ENCODE measurements around the gene GNA15.
"Not testable (repeated sequence)": the region's sequence is repeated elsewhere in the genome, so short reads cannot be mapped to it uniquely, and the experiment has no call there.

The GNA15 gene

GRCh38 chr19:3190921-3191805, 55.3 kb downstream of the GNA15 start:
- DNase-seq (ENCODE audit: low read depth in 2 of 2): no peak

- DNase-seq (ENCODE audit: low read depth in 2 of 2): not testable (repeated sequence)
These were observed 55.9 kb downstream of the GNA15 start for GRCh38 chr19:3191806-3192104.

- DNase-seq (ENCODE audit: low read depth in 2 of 2): no peak
These were observed 56.4 kb downstream of the GNA15 start for GRCh38 chr19:3192228-3192635.

- no peak for DNase-seq (ENCODE audit: low read depth in 2 of 2)
These were observed 56.9 kb downstream of the GNA15 start for GRCh38 chr19:3192684-3193083.

GRCh38 chr19:3193256-3194105, 57.6 kb downstream of the GNA15 start:
- no peak for DNase-seq (ENCODE audit: low read depth in 2 of 2)

GRCh38 chr19:3194106-3195087, 58.6 kb downstream of the GNA15 start:
- DNase-seq (ENCODE audit: low read depth in 2 of 2): no peak

GRCh38 chr19:3196064-3196932, 60.5 kb downstream of the GNA15 start:
- no peak for DNase-seq (ENCODE audit: low read depth in 2 of 2)

GRCh38 chr19:3196933-3197205, 61.0 kb downstream of the GNA15 start:
- DNase-seq (ENCODE audit: low read depth in 2 of 2): no peak

GRCh38 chr19:3198901-3199700, 63.3 kb downstream of the GNA15 start:
- DNase-seq (ENCODE audit: low read depth in 2 of 2): no peak

- no peak for DNase-seq (ENCODE audit: low read depth in 2 of 2)
These were observed 65.4 kb downstream of the GNA15 start for GRCh38 chr19:3201072-3201700.

- no peak for DNase-seq (ENCODE audit: low read depth in 2 of 2)
These were observed 66.1 kb downstream of the GNA15 start for GRCh38 chr19:3201911-3202310.

GRCh38 chr19:3202346-3202745, 66.5 kb downstream of the GNA15 start:
- no peak for DNase-seq (ENCODE audit: low read depth in 2 of 2)

GRCh38 chr19:3202895-3203294, 67.1 kb downstream of the GNA15 start:
- DNase-seq (ENCODE audit: low read depth in 2 of 2): not testable (repeated sequence)

GRCh38 chr19:3203805-3204645, 68.2 kb downstream of the GNA15 start:
- DNase-seq (ENCODE audit: low read depth in 2 of 2): no peak

- DNase-seq (ENCODE audit: low read depth in 2 of 2): no peak
These were observed 68.9 kb downstream of the GNA15 start for GRCh38 chr19:3204646-3205275.

- no peak for DNase-seq (ENCODE audit: low read depth in 2 of 2)
These were observed 70.6 kb downstream of the GNA15 start for GRCh38 chr19:3206216-3206953.

- DNase-seq (ENCODE audit: low read depth in 2 of 2): no peak
These were observed 71.8 kb downstream of the GNA15 start for GRCh38 chr19:3207461-3208242.

All from stimulated activated CD4-positive, alpha-beta T cell treated with anti-CD3 and anti-CD28 coated beads, Interleukin-15, amount 100 ng/mL, for 48 hours (primary cell).